Measurements from ENCODE around the gene WDR41. TPM values are rescaled to one million over a fixed set of nuclear protein-coding genes. Genes with fewer than 3 reads are reported as not detected.
A peak's percentile ranks its signal among the peaks of the same experiment; 100 is the strongest.

WDR41 gene
- total RNA-seq, 2 donors from 2014 or later = 48.9 to 129 TPM

DNA sequence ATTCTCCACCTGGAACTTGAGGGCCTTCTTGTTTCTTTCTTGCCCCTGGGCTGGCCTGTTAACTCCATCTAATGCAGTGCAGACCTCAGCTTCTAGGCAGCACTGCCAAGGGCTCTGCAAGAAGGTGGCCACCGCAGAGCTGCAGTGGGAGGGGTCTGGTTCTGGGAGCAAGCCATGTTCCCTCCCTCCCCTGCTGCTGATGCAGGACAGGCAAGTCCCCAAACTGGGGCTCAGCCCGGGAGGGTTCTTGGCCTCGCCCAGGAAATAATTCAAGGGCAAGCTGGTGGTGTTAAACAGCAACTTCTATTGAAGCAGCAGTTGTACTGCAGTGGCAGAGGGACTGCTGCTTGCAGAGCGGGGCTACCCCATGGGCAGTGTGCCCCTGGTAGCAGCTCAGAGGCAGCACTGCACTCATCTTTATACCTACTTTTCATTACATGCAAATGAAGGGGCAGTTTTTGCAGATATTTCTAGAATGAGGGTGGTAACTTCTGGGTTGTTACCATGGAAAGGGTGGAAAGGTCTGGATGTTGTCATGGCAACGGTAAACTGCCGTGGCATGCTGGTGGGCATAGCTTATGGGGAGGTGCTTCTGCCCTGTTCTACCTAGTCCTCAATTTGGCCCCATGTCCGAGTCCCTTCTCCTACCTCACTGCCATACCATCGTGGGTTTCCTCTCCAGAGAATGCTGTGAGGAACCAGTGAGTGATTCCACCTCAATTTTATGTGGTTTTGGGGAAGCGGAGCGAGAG lies 82.1 kb downstream of the WDR41 start:
- Histone ChIP-seq H3K4me1 (ENCODE audit: control insufficient read depth in 1 of 2, low read depth in 2 of 2) (peaks cover under 1 to 5% of the 10 kb centered on the region in 2 donors), H3K9me3 (no peaks in the 10 kb centered on the region), H3K4me3 (no peak overlapping the region), H3K27ac (no peak overlapping the region), H3K36me3 (no peaks in the 10 kb centered on the region), H3K27me3 (replicated peaks; ENCODE audit: insufficient read depth) (no peaks in the 10 kb centered on the region)
- TF ChIP-seq, protein P1, sequence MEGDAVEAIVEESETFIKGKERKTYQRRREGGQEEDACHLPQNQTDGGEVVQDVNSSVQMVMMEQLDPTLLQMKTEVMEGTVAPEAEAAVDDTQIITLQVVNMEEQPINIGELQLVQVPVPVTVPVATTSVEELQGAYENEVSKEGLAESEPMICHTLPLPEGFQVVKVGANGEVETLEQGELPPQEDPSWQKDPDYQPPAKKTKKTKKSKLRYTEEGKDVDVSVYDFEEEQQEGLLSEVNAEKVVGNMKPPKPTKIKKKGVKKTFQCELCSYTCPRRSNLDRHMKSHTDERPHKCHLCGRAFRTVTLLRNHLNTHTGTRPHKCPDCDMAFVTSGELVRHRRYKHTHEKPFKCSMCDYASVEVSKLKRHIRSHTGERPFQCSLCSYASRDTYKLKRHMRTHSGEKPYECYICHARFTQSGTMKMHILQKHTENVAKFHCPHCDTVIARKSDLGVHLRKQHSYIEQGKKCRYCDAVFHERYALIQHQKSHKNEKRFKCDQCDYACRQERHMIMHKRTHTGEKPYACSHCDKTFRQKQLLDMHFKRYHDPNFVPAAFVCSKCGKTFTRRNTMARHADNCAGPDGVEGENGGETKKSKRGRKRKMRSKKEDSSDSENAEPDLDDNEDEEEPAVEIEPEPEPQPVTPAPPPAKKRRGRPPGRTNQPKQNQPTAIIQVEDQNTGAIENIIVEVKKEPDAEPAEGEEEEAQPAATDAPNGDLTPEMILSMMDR (IDR thresholded peaks at IDR 0.05) = no peak
- ATAC-seq (ENCODE audit: insufficient number of reproducible peaks, low FRiP score, low read depth) = no peak
- no peak for DNase-seq (ENCODE audit: low spot score)

DNA sequence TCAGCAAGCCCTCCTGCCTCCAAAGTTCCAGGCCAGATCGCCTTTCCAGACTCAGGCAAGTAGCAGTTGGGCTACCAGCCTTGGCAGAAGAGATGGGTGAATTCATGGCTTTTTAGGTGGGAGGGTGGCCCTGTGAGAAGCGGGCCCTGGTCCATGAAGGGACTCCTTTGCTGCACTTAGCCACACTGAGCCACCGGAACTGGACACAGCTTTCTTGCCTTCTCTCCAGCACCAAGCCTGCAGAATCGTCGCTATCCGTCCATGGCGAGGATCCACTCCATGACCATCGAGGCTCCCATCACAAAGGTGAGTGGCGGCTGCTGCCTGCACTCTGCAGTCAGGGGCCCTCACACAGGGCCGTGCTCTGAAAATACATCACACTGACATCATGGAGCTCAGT lies 85.0 kb downstream of the WDR41 start:
- Histone ChIP-seq H3K27me3 (replicated peaks; ENCODE audit: insufficient read depth) (no peaks in the 10 kb centered on the region), H3K4me3 (no peak overlapping the region), H3K4me1 (ENCODE audit: control insufficient read depth in 1 of 2, low read depth in 2 of 2) (peaks cover 5 to 8% of the 10 kb centered on the region in 2 donors), H3K36me3 (no peaks in the 10 kb centered on the region), H3K27ac (no peak overlapping the region), H3K9me3 (no peaks in the 10 kb centered on the region)
- ATAC-seq (ENCODE audit: insufficient number of reproducible peaks, low FRiP score, low read depth) (no peak), DNase-seq (ENCODE audit: low spot score) (no peak)
- TF ChIP-seq, protein P1 (IDR thresholded peaks at IDR 0.05) = no peak

DNA sequence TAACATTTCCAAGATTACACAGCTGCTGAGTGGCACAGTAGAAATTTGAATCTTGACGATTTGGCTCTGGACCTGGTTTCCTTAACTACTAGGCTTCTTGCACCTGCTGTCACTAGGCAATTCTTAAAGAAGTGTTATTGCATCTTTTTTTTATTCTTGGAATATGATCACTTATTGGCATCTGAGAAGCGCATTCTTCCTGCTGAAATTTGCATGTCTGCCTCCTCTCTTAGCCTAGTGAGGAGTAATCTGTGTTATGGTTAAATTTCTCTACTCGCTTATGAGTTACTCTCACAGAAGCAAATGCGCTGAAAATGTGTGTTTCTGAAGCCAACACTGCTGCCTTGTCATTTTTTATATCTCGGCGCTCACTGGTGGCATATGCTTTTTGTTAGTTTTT lies 89.3 kb downstream of the WDR41 start:
- H3K4me3 ChIP-seq = no peak overlapping the region
- no peaks in the 10 kb centered on the region for H3K27me3 ChIP-seq (replicated peaks; ENCODE audit: insufficient read depth)
- no peaks in the 10 kb centered on the region for H3K36me3 ChIP-seq
- ATAC-seq (ENCODE audit: insufficient number of reproducible peaks, low FRiP score, low read depth) = no peak
- no peaks in the 10 kb centered on the region for H3K9me3 ChIP-seq
- H3K4me1 ChIP-seq (ENCODE audit: control insufficient read depth in 1 of 2, low read depth in 2 of 2) = peaks cover 5 to 8% of the 10 kb centered on the region in 2 donors
- no peak overlapping the region for H3K27ac ChIP-seq
- TF ChIP-seq, protein P1 (IDR thresholded peaks at IDR 0.05) = no peak
- no peak for DNase-seq (ENCODE audit: low spot score)

DNA sequence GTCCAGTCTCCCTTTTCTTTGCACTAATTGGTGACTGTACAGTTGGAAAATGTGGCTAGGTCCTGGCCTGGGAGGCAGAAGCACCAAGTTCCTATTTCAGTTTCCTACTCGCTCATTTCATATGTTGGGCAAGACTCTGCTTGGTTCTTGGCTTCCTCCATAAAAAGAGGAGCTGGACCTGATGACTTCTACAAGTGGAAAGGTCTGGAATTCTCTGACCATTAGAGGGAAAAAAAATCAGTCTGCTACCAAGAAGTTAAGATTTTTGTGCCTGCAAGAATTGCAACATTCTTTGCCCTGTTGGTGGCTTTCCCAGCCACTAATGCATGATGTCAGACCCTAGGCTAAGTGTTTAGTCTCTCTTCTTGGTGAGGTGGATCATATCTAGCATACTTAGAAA lies 91.5 kb downstream of the WDR41 start:
- ATAC-seq (ENCODE audit: insufficient number of reproducible peaks, low FRiP score, low read depth) (peak; percentile 55), DNase-seq (ENCODE audit: low spot score) (no peak)
- Histone ChIP-seq H3K4me3 (no peak overlapping the region), H3K9me3 (no peaks in the 10 kb centered on the region), H3K36me3 (no peaks in the 10 kb centered on the region), H3K4me1 (ENCODE audit: control insufficient read depth in 1 of 2, low read depth in 2 of 2) (peaks cover 5 to 8% of the 10 kb centered on the region in 2 donors), H3K27me3 (replicated peaks; ENCODE audit: insufficient read depth) (no peaks in the 10 kb centered on the region), H3K27ac (peak overlapping the region in 1 of 2 donors; percentile 56)
- TF ChIP-seq, protein P1 (IDR thresholded peaks at IDR 0.05) = no peak

DNA sequence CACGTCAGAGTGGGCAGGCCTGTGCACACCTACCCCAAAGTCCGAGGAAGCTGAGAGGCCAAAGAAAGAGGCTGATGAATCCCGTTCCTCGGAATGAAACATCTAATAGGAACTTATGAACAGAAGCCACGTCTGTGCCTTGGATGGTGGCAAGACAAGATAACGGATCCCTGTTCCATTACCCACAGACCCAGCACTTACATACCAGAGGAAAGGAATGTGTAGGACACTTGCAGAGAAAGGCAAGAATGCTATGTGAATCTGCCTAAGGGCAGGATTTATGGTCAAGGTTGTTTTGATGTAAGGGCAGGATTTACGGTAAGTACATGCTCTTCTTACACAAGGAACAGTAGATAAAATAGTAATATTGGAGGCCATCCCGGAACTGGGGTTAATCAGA lies 93.2 kb downstream of the WDR41 start:
- Histone ChIP-seq H3K4me3 (no peak overlapping the region), H3K27ac (no peak overlapping the region), H3K9me3 (no peaks in the 10 kb centered on the region), H3K27me3 (replicated peaks; ENCODE audit: insufficient read depth) (no peaks in the 10 kb centered on the region), H3K4me1 (ENCODE audit: control insufficient read depth in 1 of 2, low read depth in 2 of 2) (no peaks in the 10 kb centered on the region), H3K36me3 (no peaks in the 10 kb centered on the region)
- DNase-seq (ENCODE audit: low spot score) (no peak), ATAC-seq (ENCODE audit: insufficient number of reproducible peaks, low FRiP score, low read depth) (no peak)
- TF ChIP-seq, protein P1 (IDR thresholded peaks at IDR 0.05) = no peak
